SK-N-SH (cell line): ENCODE data around the gene TRMT44.

Experiments
- ELF1 ChIP-seq: IDR thresholded peaks from 2 replicates; pipeline ENCODE4 v1.4.0; 2012
- POLR2AphosphoS5 ChIP-seq: IDR thresholded peaks from 2 replicates; pipeline ENCODE4 v1.6.1; 2012; ENCODE audit warnings: low read depth, low read length
- RFX5 ChIP-seq: IDR thresholded peaks from 2 replicates; pipeline ENCODE4 v1.6.1; 2012; ENCODE audit warnings: mild to moderate bottlenecking, improper control_type of control experiment, low read length
- TAF1 ChIP-seq: IDR thresholded peaks from 2 replicates; pipeline ENCODE4 v1.6.1; 2012; ENCODE audit warnings: low read depth, mild to moderate bottlenecking, low read length, moderate library complexity, borderline replicate concordance
- TF ChIP-seq, protein P1 (sequence below): fragments of 200-600 bp; sonication (generic); IDR thresholded peaks from 2 replicates; pipeline ENCODE4 v1.6.1; 2017; ENCODE audit warnings: antibody characterized with exemption, mild to moderate bottlenecking, moderate library complexity
- TF ChIP-seq, protein P2 (sequence below): IDR thresholded peaks from 2 replicates; pipeline ENCODE4; 2012

DNA sequence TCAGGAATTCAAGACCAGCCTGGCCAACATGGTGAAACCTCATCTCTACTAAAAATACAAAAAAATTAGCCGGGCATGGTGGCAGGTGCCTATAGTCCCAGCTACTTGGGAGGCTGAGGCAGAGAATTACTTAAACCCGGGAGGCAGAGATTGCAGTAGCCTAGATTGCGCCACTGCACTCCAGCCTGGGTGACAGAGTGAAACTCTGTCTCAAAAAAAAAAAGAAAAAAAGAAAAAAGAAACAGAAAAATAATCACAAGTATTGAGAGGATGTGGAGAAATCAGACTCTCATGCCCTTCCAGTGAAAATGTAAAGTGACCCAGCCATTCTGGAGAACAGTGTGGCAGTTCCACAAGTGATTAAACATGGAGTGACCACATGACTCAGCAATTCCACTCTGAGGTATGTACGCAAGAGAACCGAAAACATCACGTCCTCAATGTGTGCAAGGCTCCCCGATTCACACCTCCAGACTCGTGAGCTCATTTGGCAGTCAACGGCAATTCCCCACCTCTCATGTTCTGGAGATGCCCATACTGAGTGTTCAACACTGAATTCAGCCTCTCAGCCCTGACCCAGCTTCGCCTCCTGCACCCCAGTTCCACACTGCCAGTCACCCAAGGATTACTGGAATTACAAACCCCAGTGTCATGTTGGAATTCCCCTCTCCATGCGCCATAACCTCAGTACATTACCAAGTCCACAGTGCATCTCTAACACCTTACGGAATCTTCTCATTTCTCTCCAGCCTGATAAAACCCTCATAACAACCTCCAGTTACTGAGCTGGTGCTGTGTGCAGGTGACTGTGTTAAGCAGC lies 21.1 kb upstream of the TRMT44 start:
- TF ChIP-seq TAF1 (no peak), RFX5 (no peak), POLR2AphosphoS5 (no peak), ELF1 (no peak)
- TF ChIP-seq, protein P1, sequence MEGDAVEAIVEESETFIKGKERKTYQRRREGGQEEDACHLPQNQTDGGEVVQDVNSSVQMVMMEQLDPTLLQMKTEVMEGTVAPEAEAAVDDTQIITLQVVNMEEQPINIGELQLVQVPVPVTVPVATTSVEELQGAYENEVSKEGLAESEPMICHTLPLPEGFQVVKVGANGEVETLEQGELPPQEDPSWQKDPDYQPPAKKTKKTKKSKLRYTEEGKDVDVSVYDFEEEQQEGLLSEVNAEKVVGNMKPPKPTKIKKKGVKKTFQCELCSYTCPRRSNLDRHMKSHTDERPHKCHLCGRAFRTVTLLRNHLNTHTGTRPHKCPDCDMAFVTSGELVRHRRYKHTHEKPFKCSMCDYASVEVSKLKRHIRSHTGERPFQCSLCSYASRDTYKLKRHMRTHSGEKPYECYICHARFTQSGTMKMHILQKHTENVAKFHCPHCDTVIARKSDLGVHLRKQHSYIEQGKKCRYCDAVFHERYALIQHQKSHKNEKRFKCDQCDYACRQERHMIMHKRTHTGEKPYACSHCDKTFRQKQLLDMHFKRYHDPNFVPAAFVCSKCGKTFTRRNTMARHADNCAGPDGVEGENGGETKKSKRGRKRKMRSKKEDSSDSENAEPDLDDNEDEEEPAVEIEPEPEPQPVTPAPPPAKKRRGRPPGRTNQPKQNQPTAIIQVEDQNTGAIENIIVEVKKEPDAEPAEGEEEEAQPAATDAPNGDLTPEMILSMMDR, result no peak
- TF ChIP-seq, protein P2, sequence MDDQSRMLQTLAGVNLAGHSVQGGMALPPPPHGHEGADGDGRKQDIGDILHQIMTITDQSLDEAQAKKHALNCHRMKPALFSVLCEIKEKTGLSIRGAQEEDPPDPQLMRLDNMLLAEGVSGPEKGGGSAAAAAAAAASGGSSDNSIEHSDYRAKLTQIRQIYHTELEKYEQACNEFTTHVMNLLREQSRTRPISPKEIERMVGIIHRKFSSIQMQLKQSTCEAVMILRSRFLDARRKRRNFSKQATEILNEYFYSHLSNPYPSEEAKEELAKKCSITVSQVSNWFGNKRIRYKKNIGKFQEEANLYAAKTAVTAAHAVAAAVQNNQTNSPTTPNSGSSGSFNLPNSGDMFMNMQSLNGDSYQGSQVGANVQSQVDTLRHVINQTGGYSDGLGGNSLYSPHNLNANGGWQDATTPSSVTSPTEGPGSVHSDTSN, result no peak
